Lower leg skin (tissue), 3 donors: ENCODE data around the gene BEAN1.

ENCODE experiments used
- POLR2A ChIP-seq, 2 donors: fragments of 450-650 bp; IDR thresholded peaks; one replicate each; pipeline ENCODE4 v1.6.1; 2016 to 2017; ENCODE audit warnings: antibody characterized with exemption in 2 of 2, mild to moderate bottlenecking in 1 of 2, moderate library complexity in 1 of 2
- TF ChIP-seq, protein P1 (sequence below), 3 donors: fragments of 450-650 bp; IDR thresholded peaks; one replicate each; pipeline ENCODE4 v1.5.1; 2016; ENCODE audit warnings: antibody characterized with exemption in 3 of 3, mild to moderate bottlenecking in 3 of 3, moderate library complexity in 2 of 3

DNA sequence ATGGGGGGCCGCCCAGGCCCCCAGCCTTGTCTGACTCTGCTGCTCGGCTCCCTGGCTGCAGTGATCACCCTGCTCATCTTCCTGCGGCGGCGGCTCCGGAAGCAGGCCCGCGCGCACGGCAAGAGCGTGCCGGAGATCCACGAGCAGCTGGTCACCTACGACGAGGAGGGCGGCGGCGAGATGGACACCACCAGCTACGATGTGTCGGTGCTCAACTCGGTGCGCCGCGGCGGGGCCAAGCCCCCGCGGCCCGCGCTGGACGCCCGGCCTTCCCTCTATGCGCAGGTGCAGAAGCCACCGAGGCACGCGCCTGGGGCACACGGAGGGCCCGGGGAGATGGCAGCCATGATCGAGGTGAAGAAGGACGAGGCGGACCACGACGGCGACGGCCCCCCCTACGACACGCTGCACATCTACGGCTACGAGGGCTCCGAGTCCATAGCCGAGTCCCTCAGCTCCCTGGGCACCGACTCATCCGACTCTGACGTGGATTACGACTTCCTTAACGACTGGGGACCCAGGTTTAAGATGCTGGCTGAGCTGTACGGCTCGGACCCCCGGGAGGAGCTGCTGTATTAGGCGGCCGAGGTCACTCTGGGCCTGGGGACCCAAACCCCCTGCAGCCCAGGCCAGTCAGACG, 24.4 kb upstream of the BEAN1 start:
- TF ChIP-seq POLR2A (IDR thresholded peaks at IDR 0.05), result no peak
- TF ChIP-seq, protein P1, sequence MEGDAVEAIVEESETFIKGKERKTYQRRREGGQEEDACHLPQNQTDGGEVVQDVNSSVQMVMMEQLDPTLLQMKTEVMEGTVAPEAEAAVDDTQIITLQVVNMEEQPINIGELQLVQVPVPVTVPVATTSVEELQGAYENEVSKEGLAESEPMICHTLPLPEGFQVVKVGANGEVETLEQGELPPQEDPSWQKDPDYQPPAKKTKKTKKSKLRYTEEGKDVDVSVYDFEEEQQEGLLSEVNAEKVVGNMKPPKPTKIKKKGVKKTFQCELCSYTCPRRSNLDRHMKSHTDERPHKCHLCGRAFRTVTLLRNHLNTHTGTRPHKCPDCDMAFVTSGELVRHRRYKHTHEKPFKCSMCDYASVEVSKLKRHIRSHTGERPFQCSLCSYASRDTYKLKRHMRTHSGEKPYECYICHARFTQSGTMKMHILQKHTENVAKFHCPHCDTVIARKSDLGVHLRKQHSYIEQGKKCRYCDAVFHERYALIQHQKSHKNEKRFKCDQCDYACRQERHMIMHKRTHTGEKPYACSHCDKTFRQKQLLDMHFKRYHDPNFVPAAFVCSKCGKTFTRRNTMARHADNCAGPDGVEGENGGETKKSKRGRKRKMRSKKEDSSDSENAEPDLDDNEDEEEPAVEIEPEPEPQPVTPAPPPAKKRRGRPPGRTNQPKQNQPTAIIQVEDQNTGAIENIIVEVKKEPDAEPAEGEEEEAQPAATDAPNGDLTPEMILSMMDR (IDR thresholded peaks at IDR 0.05), result no peak
